Activated naive CD4-positive, alpha-beta T cell treated with anti-CD3 and anti-CD28 coated beads for 36 hours (primary cell): ENCODE results near the gene KRTAP17-1. TPM values are rescaled to one million over a fixed set of nuclear protein-coding genes. Genes with fewer than 3 reads are reported as not detected.

Experiments used
- CTCF ChIA-PET: fragments of 350-600 bp; sonication (Branson Sonifier 250); formaldehyde crosslinking; loops from one replicate; lab custom pipeline; 2021; ENCODE audit warnings: antibody characterized with exemption; lab: Charles Lee
- DNase-seq: peaks from one replicate; pipeline ENCODE4 v3.0.0-alpha.2; 2020
- H3K27ac Mint-ChIP-seq: one replicate; pipeline ENCODE4 v1.8.0; 2021; ENCODE audit warnings: mild to moderate bottlenecking, mixed read lengths
- H3K27me3 Mint-ChIP-seq: one replicate; pipeline ENCODE4 v1.8.0; 2021; ENCODE audit warnings: low read depth, mixed read lengths
- H3K36me3 Mint-ChIP-seq: one replicate; pipeline ENCODE4 v1.8.0; 2021; ENCODE audit warnings: low read depth, mixed read lengths
- H3K4me1 Mint-ChIP-seq: one replicate; pipeline ENCODE4 v1.8.0; 2021; ENCODE audit warnings: low read depth, mixed read lengths
- H3K4me3 Mint-ChIP-seq: one replicate; pipeline ENCODE4 v1.8.0; 2021; ENCODE audit warnings: mild to moderate bottlenecking, moderate library complexity, mixed read lengths
- H3K9me3 Mint-ChIP-seq: one replicate; pipeline ENCODE4 v1.8.0; 2021; ENCODE audit warnings: mixed read lengths
- intact Hi-C: fragments of 100-400 bp; cut with micrococcal nuclease; formaldehyde crosslinking; loops from one replicate; pipeline ENCODE4 v1.15.1; 2023
- total RNA-seq, 2 experiments: library from RNA; stranded (reverse); gene quantifications; one replicate each; pipeline ENCODE4 v1.2.3, GENCODE V29; 2021

The KRTAP17-1 gene
- total RNA-seq, 2 experiments from 2014 or later: not detected

GRCh38 chr17:41340934-41341861 is 25.7 kb upstream of the KRTAP17-1 start:
- Mint-ChIP-seq H3K27me3 (no peaks in the 10 kb centered on the region), H3K4me1 (peaks cover 64% of the 10 kb centered on the region), H3K36me3 (peaks cover 5% of the 10 kb centered on the region), H3K27ac (peak overlapping the region; percentile 70), H3K4me3 (no peak overlapping the region), H3K9me3 (peaks cover 15% of the 10 kb centered on the region)
- intact Hi-C loops: loop anchor here (1.0 to 2.0 kb wide), 2 partner anchors 32 to 63 kb away; partner anchors contain the start of gene KRTAP16-1
- CTCF ChIA-PET: interaction anchor here (0.6 to 1.9 kb wide), 2 partner anchors 63 to 432 kb away, joined by 3 to 4 read pairs; no protein-coding TSS in a partner anchor
- DNase-seq: peak; percentile 82

GRCh38 chr17:41340494-41340893 is 25.0 kb upstream of the KRTAP17-1 start:
- H3K27ac Mint-ChIP-seq: no peak overlapping the region
- CTCF ChIA-PET: interaction anchor here (0.6 to 1.9 kb wide), 2 partner anchors 63 to 431 kb away, joined by 3 to 4 read pairs; no protein-coding TSS in a partner anchor
- H3K4me3 Mint-ChIP-seq: no peak overlapping the region
- H3K9me3 Mint-ChIP-seq: peaks cover 15% of the 10 kb centered on the region
- peaks cover 5% of the 10 kb centered on the region for H3K36me3 Mint-ChIP-seq
- no peaks in the 10 kb centered on the region for H3K27me3 Mint-ChIP-seq
- H3K4me1 Mint-ChIP-seq: peaks cover 70% of the 10 kb centered on the region
- intact Hi-C loops: loop anchor here (2.0 kb wide), 1 partner anchor 32 kb away; the partner anchor contains the start of gene KRTAP16-1
- no peak for DNase-seq

GRCh38 chr17:41339571-41340172 is 24.2 kb upstream of the KRTAP17-1 start:
- intact Hi-C loops: loop anchor here (2.0 to 5.0 kb wide), 2 partner anchors 31 to 158 kb away; partner anchors contain the start of gene KRTAP16-1
- no peak for DNase-seq
- Mint-ChIP-seq H3K27me3 (no peaks in the 10 kb centered on the region), H3K9me3 (peaks cover 15% of the 10 kb centered on the region), H3K4me1 (peaks cover 78% of the 10 kb centered on the region), H3K36me3 (peaks cover 5% of the 10 kb centered on the region), H3K27ac (peak overlapping the region; percentile 9), H3K4me3 (no peak overlapping the region)
- CTCF ChIA-PET: interaction anchor here (1.9 kb wide), 1 partner anchor 64 kb away, joined by 4 read pairs; no protein-coding TSS in a partner anchor

- Mint-ChIP-seq H3K27me3 (no peaks in the 10 kb centered on the region), H3K36me3 (peaks cover 5% of the 10 kb centered on the region), H3K9me3 (peaks cover 15% of the 10 kb centered on the region), H3K27ac (peak overlapping the region; percentile 48), H3K4me1 (peaks cover 85% of the 10 kb centered on the region), H3K4me3 (no peak overlapping the region)
- CTCF ChIA-PET: interaction anchor here (1.1 kb wide), 1 partner anchor 10 kb away, joined by 4 read pairs; no protein-coding TSS in a partner anchor
- intact Hi-C loops: loop anchor here (5.0 kb wide), 1 partner anchor 158 kb away; no protein-coding TSS in a partner anchor
- peak; percentile 47 for DNase-seq
Observed at GRCh38 chr17:41338961-41339485, 23.5 kb upstream of the KRTAP17-1 start.

GRCh38 chr17:41335747-41336146 is 20.2 kb upstream of the KRTAP17-1 start:
- Mint-ChIP-seq H3K4me1 (peaks cover 67% of the 10 kb centered on the region), H3K36me3 (no peaks in the 10 kb centered on the region), H3K9me3 (no peaks in the 10 kb centered on the region), H3K4me3 (no peak overlapping the region), H3K27me3 (no peaks in the 10 kb centered on the region), H3K27ac (no peak overlapping the region)
- no peak for DNase-seq
- intact Hi-C loops: loop anchor here (5.0 kb wide), 1 partner anchor 162 kb away; no protein-coding TSS in a partner anchor
- CTCF ChIA-PET: no interaction called here

- Mint-ChIP-seq H3K4me1 (peaks cover 56% of the 10 kb centered on the region), H3K36me3 (no peaks in the 10 kb centered on the region), H3K27me3 (no peaks in the 10 kb centered on the region), H3K4me3 (no peak overlapping the region), H3K27ac (no peak overlapping the region), H3K9me3 (no peaks in the 10 kb centered on the region)
- peak; percentile 32 for DNase-seq
- CTCF ChIA-PET: interaction anchor here (1.0 to 2.1 kb wide), 2 partner anchors 12 to 20 kb away, joined by 3 to 8 read pairs; no protein-coding TSS in a partner anchor
- intact Hi-C loops: loop anchor here (5.0 kb wide), 1 partner anchor 163 kb away; no protein-coding TSS in a partner anchor
Observed at GRCh38 chr17:41334385-41335305, 19.1 kb upstream of the KRTAP17-1 start.

- Mint-ChIP-seq H3K27me3 (no peaks in the 10 kb centered on the region), H3K27ac (no peak overlapping the region), H3K4me3 (no peak overlapping the region), H3K9me3 (no peaks in the 10 kb centered on the region), H3K36me3 (no peaks in the 10 kb centered on the region), H3K4me1 (peaks cover 48% of the 10 kb centered on the region)
- intact Hi-C loops: no loop called here
- no peak for DNase-seq
- CTCF ChIA-PET: interaction anchor here (1.0 to 2.1 kb wide), 2 partner anchors 11 to 21 kb away, joined by 3 to 8 read pairs; no protein-coding TSS in a partner anchor
Observed at GRCh38 chr17:41333836-41334235, 18.3 kb upstream of the KRTAP17-1 start.

- H3K4me3 Mint-ChIP-seq: no peak overlapping the region
- no peak overlapping the region for H3K27ac Mint-ChIP-seq
- no peak for DNase-seq
- H3K36me3 Mint-ChIP-seq: no peaks in the 10 kb centered on the region
- CTCF ChIA-PET: interaction anchor here (2.1 kb wide), 1 partner anchor 10 kb away, joined by 8 read pairs; no protein-coding TSS in a partner anchor
- intact Hi-C loops: no loop called here
- no peaks in the 10 kb centered on the region for H3K27me3 Mint-ChIP-seq
- H3K9me3 Mint-ChIP-seq: no peaks in the 10 kb centered on the region
- H3K4me1 Mint-ChIP-seq: peaks cover 44% of the 10 kb centered on the region
Observed at GRCh38 chr17:41333098-41333497, 17.6 kb upstream of the KRTAP17-1 start.

GRCh38 chr17:41332239-41332638 is 16.7 kb upstream of the KRTAP17-1 start:
- Mint-ChIP-seq H3K36me3 (no peaks in the 10 kb centered on the region), H3K27me3 (no peaks in the 10 kb centered on the region), H3K9me3 (no peaks in the 10 kb centered on the region), H3K27ac (no peak overlapping the region), H3K4me3 (no peak overlapping the region), H3K4me1 (peaks cover 40% of the 10 kb centered on the region)
- intact Hi-C loops: no loop called here
- CTCF ChIA-PET: no interaction called here
- DNase-seq: no peak

- CTCF ChIA-PET: interaction anchor here (1.6 kb wide), 1 partner anchor 10 kb away, joined by 3 read pairs; no protein-coding TSS in a partner anchor
- DNase-seq: no peak
- intact Hi-C loops: no loop called here
- Mint-ChIP-seq H3K27ac (no peak overlapping the region), H3K4me1 (peaks cover 47% of the 10 kb centered on the region), H3K4me3 (no peak overlapping the region), H3K27me3 (no peaks in the 10 kb centered on the region), H3K36me3 (no peaks in the 10 kb centered on the region), H3K9me3 (no peaks in the 10 kb centered on the region)
Observed at GRCh38 chr17:41331606-41332005, 16.1 kb upstream of the KRTAP17-1 start.
